H1 (cell line): Measurements from ENCODE around the gene MFAP3. TPM values are rescaled to one million over a fixed set of nuclear protein-coding genes. Genes with fewer than 3 reads are reported as not detected.

Source experiments
- CTCF ChIA-PET: fragments of 300-600 bp; sonication (Branson Sonifier 250); formaldehyde crosslinking; loops from one replicate; lab custom pipeline; 2021; ENCODE audit not compliant: partially characterized antibody; lab: Charles Lee
- POLR2A ChIA-PET: fragments of 300-600 bp; sonication (Branson Sonifier 250); formaldehyde crosslinking; loops from one replicate; lab custom pipeline; 2021; ENCODE audit warnings: inconsistent platforms; ENCODE audit not compliant: partially characterized antibody; lab: Charles Lee
- DNase-seq, 2 experiments: peaks; one replicate each; pipeline versions ENCODE4 v3.0.0 to v3.0.0-alpha.2; 2010 to 2022; ENCODE audit warnings: low spot score in 2 of 2, low read depth in 1 of 2, mixed read lengths in 1 of 2
- FAIRE-seq: peaks from 2 replicates; lab custom pipeline; 2011; peaks lifted over from hg19 to GRCh38; lab: Jason Lieb, UNC
- H2AFZ ChIP-seq: 2 replicates; pipeline ENCODE4 v1.8.1; 2012; ENCODE audit warnings: low read length, inconsistent platforms
- H2AK5ac ChIP-seq: 2 replicates; pipeline ENCODE4 v1.6.1; 2013; ENCODE audit warnings: low read depth, low read length
- H2BK120ac ChIP-seq: replicated peaks from 2 replicates; pipeline ENCODE3; 2013; ENCODE audit warnings: low read depth, low read length, inconsistent platforms
- H2BK12ac ChIP-seq: 2 replicates; pipeline ENCODE4 v1.6.1; 2013; ENCODE audit warnings: low read depth, low read length
- H2BK15ac ChIP-seq: 2 replicates; pipeline ENCODE4 v1.6.1; 2013; ENCODE audit warnings: low read length
- H2BK20ac ChIP-seq: 2 replicates; pipeline ENCODE4 v1.6.1; 2013; ENCODE audit warnings: low read length
- H2BK5ac ChIP-seq: 2 replicates; pipeline ENCODE4 v1.6.1; 2013; ENCODE audit warnings: low read depth, low read length
- H3K14ac ChIP-seq: 2 replicates; pipeline ENCODE4 v1.6.1; 2013; ENCODE audit warnings: inconsistent platforms; ENCODE audit not compliant: insufficient read length
- H3K18ac ChIP-seq: 2 replicates; pipeline ENCODE4 v1.6.1; 2013; ENCODE audit warnings: low read length; ENCODE audit errors: extremely low read depth
- H3K23ac ChIP-seq: 2 replicates; pipeline ENCODE4 v1.6.1; 2013; ENCODE audit warnings: inconsistent platforms; ENCODE audit not compliant: insufficient read length
- H3K23me2 ChIP-seq: 2 replicates; pipeline ENCODE4 v1.6.1; 2013; ENCODE audit warnings: low read depth, low read length
- H3K27ac ChIP-seq: 2 replicates; pipeline ENCODE4 v1.6.1; 2011; ENCODE audit warnings: low read depth, low read length, inconsistent platforms
- H3K27me3 ChIP-seq, 4 experiments: replicated peaks in 1 of 4; 1 replicate in 1 of 4; 2 replicates in 3 of 4; pipeline versions ENCODE4 v1.6.1 to v1.8.1; 2011 to 2013; ENCODE audit warnings: low read length in 3 of 4, mild to moderate bottlenecking in 3 of 4, inconsistent platforms in 2 of 4, mixed read lengths in 2 of 4, moderate library complexity in 1 of 4; ENCODE audit not compliant: control insufficient read depth in 3 of 4, insufficient read depth in 3 of 4; ENCODE audit errors: extremely low read depth in 1 of 4
- H3K36me3 ChIP-seq, 4 experiments: 2 replicates each; pipeline versions ENCODE4 v1.6.1 to v1.8.1; 2011 to 2013; ENCODE audit warnings: mild to moderate bottlenecking in 4 of 4, low read length in 3 of 4, moderate library complexity in 2 of 4, control low read depth in 1 of 4, inconsistent platforms in 1 of 4; ENCODE audit not compliant: insufficient read depth in 4 of 4, control insufficient read depth in 2 of 4
- H3K4ac ChIP-seq: replicated peaks from 2 replicates; pipeline ENCODE3; 2013; ENCODE audit warnings: low read length, low read depth, mixed read lengths, inconsistent platforms; ENCODE audit not compliant: insufficient read length
- H3K4me1 ChIP-seq, 4 experiments: replicated peaks in 1 of 4; 1 replicate in 1 of 4; 2 replicates in 3 of 4; pipeline versions ENCODE4 v1.6.1 to v1.8.1; 2011 to 2013; ENCODE audit warnings: low read length in 3 of 4, inconsistent platforms in 2 of 4, mixed read lengths in 1 of 4; ENCODE audit not compliant: insufficient read depth in 4 of 4, control insufficient read depth in 3 of 4
- H3K4me2 ChIP-seq, 2 experiments: 2 replicates each; pipeline versions ENCODE4 v1.6.1 to v1.8.1; 2011 to 2013; ENCODE audit warnings: low read depth in 2 of 2, low read length in 2 of 2, control low read depth in 1 of 2, inconsistent platforms in 1 of 2, mild to moderate bottlenecking in 1 of 2; ENCODE audit not compliant: insufficient read depth in 1 of 2
- H3K4me3 ChIP-seq, 4 experiments: fragments of 200-600, 300-600 bp in 1 of 4; sonication (generic), shearing (Covaris generic), sonication (Bioruptor Twin) in 1 of 4; 2 replicates each; pipeline versions ENCODE4 v1.5.1 to v1.8.1; 2011 to 2016; ENCODE audit warnings: low read length in 4 of 4, low read depth in 3 of 4, control low read depth in 2 of 4, inconsistent platforms in 2 of 4, mild to moderate bottlenecking in 2 of 4, mixed read lengths in 1 of 4, moderate library complexity in 1 of 4; ENCODE audit not compliant: insufficient read depth in 2 of 4; ENCODE audit errors: extremely low read depth in 1 of 4
- H3K56ac ChIP-seq: replicated peaks from 2 replicates; pipeline ENCODE3; 2013; ENCODE audit warnings: low read depth, mild to moderate bottlenecking, mixed read lengths, low read length, inconsistent platforms; ENCODE audit not compliant: insufficient read length
- H3K79me1 ChIP-seq: 2 replicates; pipeline ENCODE4 v1.6.1; 2013; ENCODE audit warnings: low read depth, low read length, control low read depth
- H3K79me2 ChIP-seq, 2 experiments: 2 replicates each; pipeline versions ENCODE4 v1.6.1 to v1.8.1; 2012 to 2013; ENCODE audit warnings: low read length in 2 of 2, mild to moderate bottlenecking in 2 of 2, inconsistent platforms in 1 of 2; ENCODE audit not compliant: insufficient read depth in 2 of 2, control insufficient read depth in 1 of 2
- H3K9ac ChIP-seq, 4 experiments: replicated peaks in 1 of 4; 1 replicate in 1 of 4; 2 replicates in 3 of 4; pipeline versions ENCODE4 v1.6.1 to v1.8.1; 2011 to 2013; ENCODE audit warnings: low read depth in 3 of 4, low read length in 3 of 4, control low read depth in 2 of 4, mild to moderate bottlenecking in 2 of 4, moderate library complexity in 2 of 4, inconsistent platforms in 1 of 4; ENCODE audit errors: extremely low read depth in 1 of 4
- H3K9me3 ChIP-seq, 2 experiments: 2 replicates each; pipeline versions ENCODE4 v1.6.1 to v1.8.1; 2012 to 2013; ENCODE audit warnings: mild to moderate bottlenecking in 2 of 2, moderate library complexity in 2 of 2, control low read depth in 1 of 2, inconsistent platforms in 1 of 2, low read depth in 1 of 2, low read length in 1 of 2, mixed read lengths in 1 of 2; ENCODE audit not compliant: insufficient read depth in 2 of 2
- H4K20me1 ChIP-seq, 2 experiments: replicated peaks in 1 of 2; 2 replicates each; pipeline versions ENCODE3 to v1.8.1; 2011 to 2013; ENCODE audit warnings: inconsistent platforms in 2 of 2, low read length in 2 of 2, mild to moderate bottlenecking in 1 of 2; ENCODE audit not compliant: insufficient read depth in 2 of 2, control insufficient read depth in 1 of 2
- H4K5ac ChIP-seq: 2 replicates; pipeline ENCODE4 v1.6.1; 2013; ENCODE audit warnings: low read length, low read depth, mixed read lengths, inconsistent platforms; ENCODE audit not compliant: insufficient read length
- H4K8ac ChIP-seq: 2 replicates; pipeline ENCODE4 v1.8.0; 2013; ENCODE audit warnings: mild to moderate bottlenecking, moderate library complexity, low read length, inconsistent platforms; ENCODE audit not compliant: insufficient read depth; ENCODE audit errors: extremely low read depth
- H4K91ac ChIP-seq: replicated peaks from 2 replicates; pipeline ENCODE3; 2013; ENCODE audit warnings: low read length, mixed read lengths, inconsistent platforms; ENCODE audit not compliant: insufficient read length
- ASH2L ChIP-seq: fragments of 200-600, 300-600 bp; sonication (generic); IDR thresholded peaks from one replicate; pipeline ENCODE4 v1.7.1; 2017; ENCODE audit warnings: low read length
- EGR1 ChIP-seq: IDR thresholded peaks from 2 replicates; pipeline ENCODE4 v1.6.1; 2011; ENCODE audit warnings: low read depth, low read length, borderline replicate concordance
- SP1 ChIP-seq: IDR thresholded peaks from 2 replicates; pipeline ENCODE4 v1.6.1; 2011; ENCODE audit warnings: low read depth, low read length
- whole genome bisulfite sequencing, 2 experiments: shearing (Covaris generic) in 1 of 2; methylation state at CpG; one replicate each; pipeline versions ENCODE4 v1.1.6 to v1.1.7; 2013 to 2015; ENCODE audit warnings: low lambda C conversion rate in 2 of 2, mixed read lengths in 2 of 2, inconsistent platforms in 1 of 2, low coverage in 1 of 2, missing lambda C conversion rate in 1 of 2; ENCODE audit not compliant: insufficient replicate concordance in 2 of 2, insufficient coverage in 1 of 2, insufficient read length in 1 of 2; ENCODE audit errors: extremely low coverage in 1 of 2, missing lambda C conversion rate in 1 of 2; 5-methylcytosine and 5-hydroxymethylcytosine counted together
- polyA plus RNA-seq, 7 experiments: library from polyadenylated mRNA; depleted of rRNA in 3 of 7; stranded (reverse) in 5 of 7; unstranded in 2 of 7; fragments of >200 nt in 5 of 7; fragments of 200-250 nt in 2 of 7; gene quantifications; 1 replicate in 5 of 7; 2 replicates in 1 of 7; 4 replicates in 1 of 7; pipeline versions ENCODE4 v1.2.1 to v1.2.3, GENCODE V29; 2011 to 2013; ENCODE audit warnings: missing spikeins in 2 of 7, mixed read lengths in 2 of 7
- total RNA-seq: library from RNA; stranded (reverse); fragmentation: NEBNext Ultra II Directional; extraction: Animal tissue kit (Norgen Biotek cat#: 25700); gene quantifications from 2 replicates; pipeline ENCODE4 v1.2.1, GENCODE V29; 2021

MFAP3 gene
- total and polyA plus RNA-seq, 2 of the 8 experiments (the other 6 are each of a cell fraction or from before 2014, with no cell fraction given) = 13.7 to 27.0 TPM

GRCh38 chr5:154049636-154050035, 10.9 kb downstream of the MFAP3 start:
- no peak overlapping the region for H2AK5ac ChIP-seq
- peaks cover 0 to 17% (median under 1%) of the 10 kb centered on the region in 4 experiments; a peak in 7 of 8 replicates for H3K36me3 ChIP-seq
- CTCF ChIA-PET = interaction anchor here (0.9 to 2.4 kb wide), 4 partner anchors 23 to 356 kb away, joined by 3 to 10 read pairs (median 4); no protein-coding TSS in a partner anchor
- H3K18ac ChIP-seq = no peak overlapping the region
- H4K5ac ChIP-seq = no peak overlapping the region
- H2BK120ac ChIP-seq = no peak overlapping the region
- no peaks in the 10 kb centered on the region for H3K4me1 ChIP-seq
- H3K23ac ChIP-seq = no peak overlapping the region
- DNase-seq (no peak), FAIRE-seq (no peak)
- H3K4ac ChIP-seq = no peak overlapping the region
- no peaks in the 10 kb centered on the region for H3K79me2 ChIP-seq
- no peak overlapping the region for H3K4me3 ChIP-seq
- no peak overlapping the region for H3K56ac ChIP-seq
- no peak overlapping the region for H3K27ac ChIP-seq
- H3K27me3 ChIP-seq = no peaks in the 10 kb centered on the region
- H2BK5ac ChIP-seq = no peak overlapping the region
- H3K23me2 ChIP-seq = no peaks in the 10 kb centered on the region
- H2BK15ac ChIP-seq = no peak overlapping the region
- no peak overlapping the region for H2BK12ac ChIP-seq
- H3K4me2 ChIP-seq = no peak overlapping the region
- no peak overlapping the region for H3K14ac ChIP-seq
- no peak overlapping the region for H2BK20ac ChIP-seq
- H4K8ac ChIP-seq = no peak overlapping the region
- POLR2A ChIA-PET = interaction anchor here (1.9 kb wide), 1 partner anchor 9 kb away, joined by 7 read pairs; no protein-coding TSS in a partner anchor
- no peak overlapping the region for H3K9ac ChIP-seq
- H4K91ac ChIP-seq = no peak overlapping the region
- H3K79me1 ChIP-seq = no peaks in the 10 kb centered on the region; the same call in 1 of the 2 replicates
- H2AFZ ChIP-seq = no peak overlapping the region
- H4K20me1 ChIP-seq = peaks cover 0 to 1% of the 10 kb centered on the region in 2 experiments
- 87% methylated on average over 5 of the region's 5 CpGs; no CpG with 5 or more reads in 1 of the 2 experiments for WGBS, 2 experiments
- no peaks in the 10 kb centered on the region for H3K9me3 ChIP-seq
- no peak for TF ChIP-seq EGR1
- TF ChIP-seq SP1 = no peak
- TF ChIP-seq ASH2L = no peak
